Measurements from ENCODE around the gene ATRNL1. TPM values are rescaled to one million over a fixed set of nuclear protein-coding genes. Genes with fewer than 3 reads are reported as not detected.

Gene ATRNL1
- total and polyA plus RNA-seq, 2 of the 8 experiments (the other 6 are each of a cell fraction or from before 2014, with no cell fraction given), result 5.1 to 17.6 TPM

DNA sequence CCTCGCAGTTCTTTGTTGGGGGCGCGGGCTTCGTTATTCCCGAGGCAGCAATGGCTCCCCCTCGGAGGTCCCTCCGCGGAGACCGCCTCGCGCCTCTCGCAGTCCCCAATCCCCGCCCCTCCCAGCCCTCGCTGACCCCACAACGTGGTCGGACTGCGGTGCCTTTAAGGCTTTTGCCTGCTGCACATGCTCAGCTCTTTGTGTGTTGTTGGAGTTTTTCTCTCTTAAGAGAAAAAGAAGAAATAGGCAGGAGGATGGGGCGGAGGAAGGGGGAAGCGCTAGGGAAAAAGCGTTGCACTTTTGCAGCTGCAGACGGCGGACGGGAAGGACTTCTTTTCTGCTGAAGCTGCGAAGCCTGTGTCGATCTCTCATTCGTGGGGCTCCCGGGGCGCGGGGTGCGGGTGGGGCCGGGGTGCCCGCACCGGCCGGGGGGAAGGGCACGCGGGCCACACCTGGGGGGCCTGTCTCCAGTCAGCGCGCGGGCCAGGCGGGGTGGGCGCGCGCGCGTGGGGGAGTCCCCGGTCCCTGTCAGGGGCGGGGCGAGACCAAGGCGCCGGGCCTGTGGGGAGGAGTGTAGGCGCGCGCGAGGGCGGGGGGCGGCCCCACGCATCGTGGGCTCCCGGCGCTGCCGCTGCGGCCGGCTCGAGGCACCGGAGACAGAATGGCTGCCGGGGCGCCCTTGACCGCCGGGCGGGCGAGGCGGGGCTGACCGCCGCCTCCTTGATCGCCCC, 445 bp upstream of the ATRNL1 start (continued):
- no peak for TF ChIP-seq CBX5 (IDR thresholded peaks at IDR 0.05; ENCODE audit: low read depth, low read length)
- no peak for TF ChIP-seq CEBPB (IDR thresholded peaks at IDR 0.05; ENCODE audit: low read depth, low read length)
- peak in 1 of 2 experiments; percentile 45; a peak in 1 of 3 replicates for TF ChIP-seq EP300 (IDR thresholded peaks at IDR 0.05; ENCODE audit: borderline replicate concordance in 1 of 2, low read depth in 2 of 2, low read length in 2 of 2)
- no peak for TF ChIP-seq TCF12 (IDR thresholded peaks at IDR 0.05; ENCODE audit: low read depth, low read length)
- TF ChIP-seq, protein P1, sequence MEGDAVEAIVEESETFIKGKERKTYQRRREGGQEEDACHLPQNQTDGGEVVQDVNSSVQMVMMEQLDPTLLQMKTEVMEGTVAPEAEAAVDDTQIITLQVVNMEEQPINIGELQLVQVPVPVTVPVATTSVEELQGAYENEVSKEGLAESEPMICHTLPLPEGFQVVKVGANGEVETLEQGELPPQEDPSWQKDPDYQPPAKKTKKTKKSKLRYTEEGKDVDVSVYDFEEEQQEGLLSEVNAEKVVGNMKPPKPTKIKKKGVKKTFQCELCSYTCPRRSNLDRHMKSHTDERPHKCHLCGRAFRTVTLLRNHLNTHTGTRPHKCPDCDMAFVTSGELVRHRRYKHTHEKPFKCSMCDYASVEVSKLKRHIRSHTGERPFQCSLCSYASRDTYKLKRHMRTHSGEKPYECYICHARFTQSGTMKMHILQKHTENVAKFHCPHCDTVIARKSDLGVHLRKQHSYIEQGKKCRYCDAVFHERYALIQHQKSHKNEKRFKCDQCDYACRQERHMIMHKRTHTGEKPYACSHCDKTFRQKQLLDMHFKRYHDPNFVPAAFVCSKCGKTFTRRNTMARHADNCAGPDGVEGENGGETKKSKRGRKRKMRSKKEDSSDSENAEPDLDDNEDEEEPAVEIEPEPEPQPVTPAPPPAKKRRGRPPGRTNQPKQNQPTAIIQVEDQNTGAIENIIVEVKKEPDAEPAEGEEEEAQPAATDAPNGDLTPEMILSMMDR (IDR thresholded peaks at IDR 0.05; ENCODE audit: control extremely low read depth in 1 of 3, insufficient read depth in 1 of 3, low read depth in 1 of 3, low read length in 3 of 3), result no peak
- TF ChIP-seq, protein P2, sequence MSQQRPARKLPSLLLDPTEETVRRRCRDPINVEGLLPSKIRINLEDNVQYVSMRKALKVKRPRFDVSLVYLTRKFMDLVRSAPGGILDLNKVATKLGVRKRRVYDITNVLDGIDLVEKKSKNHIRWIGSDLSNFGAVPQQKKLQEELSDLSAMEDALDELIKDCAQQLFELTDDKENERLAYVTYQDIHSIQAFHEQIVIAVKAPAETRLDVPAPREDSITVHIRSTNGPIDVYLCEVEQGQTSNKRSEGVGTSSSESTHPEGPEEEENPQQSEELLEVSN (IDR thresholded peaks at IDR 0.05), result peak; percentile 92
- TF ChIP-seq SUZ12 (IDR thresholded peaks at IDR 0.05; ENCODE audit: low read length), result no peak
- TF ChIP-seq KDM5A (IDR thresholded peaks at IDR 0.05; ENCODE audit: low read length), result no peak
- no peak; the same call in 1 of the 2 replicates for TF ChIP-seq RBBP5 (IDR thresholded peaks at IDR 0.05; ENCODE audit: borderline replicate concordance, low read depth, low read length)
- no peak; the same call in 1 of the 2 replicates for TF ChIP-seq BACH1 (IDR thresholded peaks at IDR 0.05; ENCODE audit: low read length)
- no peak for TF ChIP-seq CREB1 (IDR thresholded peaks at IDR 0.05)
- peak; percentile 80 for TF ChIP-seq YY1 (IDR thresholded peaks at IDR 0.05; ENCODE audit: low read depth, low read length)
- TF ChIP-seq SP4 (IDR thresholded peaks at IDR 0.05; ENCODE audit: low read length), result no peak
- no peak for TF ChIP-seq NRF1 (IDR thresholded peaks at IDR 0.05; ENCODE audit: low read depth, low read length)
- TF ChIP-seq POU5F1 (IDR thresholded peaks at IDR 0.05; ENCODE audit: low read depth, low read length), result no peak
- no peak for TF ChIP-seq SIRT6 (IDR thresholded peaks at IDR 0.05; ENCODE audit: low read length)
- no peak for TF ChIP-seq CBX8 (IDR thresholded peaks at IDR 0.05; ENCODE audit: borderline replicate concordance, low read depth, low read length)
- TF ChIP-seq POLR2AphosphoS5 (IDR thresholded peaks at IDR 0.05; ENCODE audit: low read depth, low read length), result 0 out of 2 replicates have a peak, but pooled peaks have one; percentile 60
- no peak for TF ChIP-seq FOSL1 (IDR thresholded peaks at IDR 0.05; ENCODE audit: insufficient read depth, low read depth, low read length)
- no peak for TF ChIP-seq JUN (IDR thresholded peaks at IDR 0.05; ENCODE audit: low read depth, low read length)
- TF ChIP-seq, protein P3, sequence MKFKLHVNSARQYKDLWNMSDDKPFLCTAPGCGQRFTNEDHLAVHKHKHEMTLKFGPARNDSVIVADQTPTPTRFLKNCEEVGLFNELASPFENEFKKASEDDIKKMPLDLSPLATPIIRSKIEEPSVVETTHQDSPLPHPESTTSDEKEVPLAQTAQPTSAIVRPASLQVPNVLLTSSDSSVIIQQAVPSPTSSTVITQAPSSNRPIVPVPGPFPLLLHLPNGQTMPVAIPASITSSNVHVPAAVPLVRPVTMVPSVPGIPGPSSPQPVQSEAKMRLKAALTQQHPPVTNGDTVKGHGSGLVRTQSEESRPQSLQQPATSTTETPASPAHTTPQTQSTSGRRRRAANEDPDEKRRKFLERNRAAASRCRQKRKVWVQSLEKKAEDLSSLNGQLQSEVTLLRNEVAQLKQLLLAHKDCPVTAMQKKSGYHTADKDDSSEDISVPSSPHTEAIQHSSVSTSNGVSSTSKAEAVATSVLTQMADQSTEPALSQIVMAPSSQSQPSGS (IDR thresholded peaks at IDR 0.05; ENCODE audit: low read length), result no peak

All from H1 (cell line).